ENCODE data around the gene NKD2.

Gene NKD2

GRCh38 chr5:984774-985173 lies 23.8 kb upstream of the NKD2 start:
- peaks cover 0 to 27% of the 10 kb centered on the region in 2 donors for H3K27me3 ChIP-seq
- no peak overlapping the region for H3K4me3 ChIP-seq
- DNase-seq = no peak
- H3K27ac ChIP-seq = no peak overlapping the region
- H3K4me1 ChIP-seq = no peaks in the 10 kb centered on the region
- no peak for TF ChIP-seq CTCF (IDR thresholded peaks at IDR 0.05)
- H3K9me3 ChIP-seq = peaks cover 0 to 5% (median 3%) of the 10 kb centered on the region in 3 donors
- H3K36me3 ChIP-seq = no peaks in the 10 kb centered on the region
- intact Hi-C loops (cut with DNase I; ENCODE audit: low total_unique reads) = no loop called here

DNA sequence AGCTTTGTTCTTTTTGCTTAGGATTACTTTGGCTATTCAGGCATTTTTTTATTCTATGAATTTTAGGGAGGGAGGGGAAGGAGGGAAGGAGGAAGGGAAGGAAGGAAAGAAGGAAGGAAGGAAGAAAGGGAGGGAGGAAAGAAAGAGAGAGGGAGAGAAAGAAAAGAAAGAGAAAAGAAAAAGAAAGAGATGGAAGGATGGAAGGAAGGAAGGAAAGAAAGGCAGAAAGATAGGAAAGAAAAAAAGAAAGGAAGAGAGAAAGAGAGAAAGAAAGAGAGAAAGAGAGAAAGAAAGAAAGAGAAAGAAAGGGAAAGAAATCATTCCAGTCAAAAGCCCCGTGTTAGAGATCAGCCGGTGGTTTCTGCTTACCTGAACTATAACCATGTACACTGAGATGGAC lies 20.8 kb upstream of the NKD2 start:
- H3K9me3 ChIP-seq = peaks cover 0 to 5% (median 3%) of the 10 kb centered on the region in 3 donors
- no peak for DNase-seq
- H3K4me3 ChIP-seq = no peak overlapping the region
- intact Hi-C loops (cut with DNase I; ENCODE audit: low total_unique reads) = no loop called here
- no peak for TF ChIP-seq CTCF (IDR thresholded peaks at IDR 0.05)
- H3K27ac ChIP-seq = no peak overlapping the region
- H3K4me1 ChIP-seq = peaks cover 0 to 3% (median 0%) of the 10 kb centered on the region in 4 donors
- peaks cover 0 to 32% of the 10 kb centered on the region in 2 donors for H3K27me3 ChIP-seq
- H3K36me3 ChIP-seq = no peaks in the 10 kb centered on the region

- Histone ChIP-seq H3K4me1 (peaks cover 0 to 3% (median 0%) of the 10 kb centered on the region in 4 donors), H3K27ac (no peak overlapping the region), H3K27me3 (peaks cover 0 to 26% of the 10 kb centered on the region in 2 donors), H3K9me3 (peaks cover 0 to 5% (median 3%) of the 10 kb centered on the region in 3 donors), H3K4me3 (no peak overlapping the region), H3K36me3 (no peaks in the 10 kb centered on the region)
- intact Hi-C loops (cut with DNase I; ENCODE audit: low total_unique reads) = no loop called here
- no peak for TF ChIP-seq CTCF (IDR thresholded peaks at IDR 0.05)
- DNase-seq = no peak
Measured at GRCh38 chr5:988322-988721, 20.3 kb upstream of the NKD2 start.

DNA sequence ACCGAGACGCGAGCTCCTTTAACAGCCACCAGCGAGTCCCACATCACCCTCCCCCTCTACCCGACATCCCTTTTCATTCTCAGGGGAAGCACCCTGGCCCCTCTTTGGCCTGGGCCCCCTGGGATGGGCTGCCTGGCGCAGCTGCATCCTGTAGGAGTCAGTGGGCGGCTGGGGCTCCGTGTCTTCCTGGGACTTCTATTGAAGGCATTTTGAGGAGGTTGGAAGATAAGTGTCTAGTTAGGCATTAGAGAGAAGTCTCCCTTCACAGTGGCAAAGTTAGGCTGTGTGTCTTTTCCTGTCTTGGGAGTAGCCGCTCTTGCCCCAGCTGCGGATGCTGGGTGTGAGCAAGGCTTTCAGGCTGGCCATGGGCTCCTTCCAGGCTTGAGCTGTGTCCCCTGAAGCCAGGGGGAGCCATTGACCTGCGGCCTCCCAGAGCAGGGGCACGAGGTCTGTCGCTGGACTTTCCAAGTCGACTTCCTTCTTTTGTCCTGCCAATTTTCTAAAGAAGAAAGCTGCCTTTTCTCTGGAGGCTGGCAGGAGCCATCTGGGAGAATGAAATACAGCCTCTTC lies 18.6 kb upstream of the NKD2 start:
- Histone ChIP-seq H3K4me1 (peaks cover 0 to 3% (median 0%) of the 10 kb centered on the region in 4 donors), H3K27me3 (peaks cover 0 to 24% of the 10 kb centered on the region in 2 donors), H3K27ac (no peak overlapping the region), H3K36me3 (no peaks in the 10 kb centered on the region), H3K9me3 (peaks cover 0 to 5% (median 3%) of the 10 kb centered on the region in 3 donors), H3K4me3 (no peak overlapping the region)
- peak; percentile 71 to 80 for DNase-seq
- intact Hi-C loops (cut with DNase I; ENCODE audit: low total_unique reads) = no loop called here
- no peak for TF ChIP-seq CTCF (IDR thresholded peaks at IDR 0.05)

- peaks cover 0 to 27% of the 10 kb centered on the region in 2 donors for H3K27me3 ChIP-seq
- no peak overlapping the region for H3K4me3 ChIP-seq
- no peak overlapping the region for H3K27ac ChIP-seq
- H3K9me3 ChIP-seq = no peaks in the 10 kb centered on the region
- TF ChIP-seq CTCF (IDR thresholded peaks at IDR 0.05) = no peak
- no peaks in the 10 kb centered on the region for H3K36me3 ChIP-seq
- intact Hi-C loops (cut with DNase I; ENCODE audit: low total_unique reads) = no loop called here
- H3K4me1 ChIP-seq = peaks cover 0 to 3% (median 0%) of the 10 kb centered on the region in 4 donors
- peak in 1 of 2 donors; percentile 60 for DNase-seq
Measured at GRCh38 chr5:991472-992267, 16.9 kb upstream of the NKD2 start.

Data from tibial artery (tissue), 4 donors.